Calu3 (cell line): ENCODE results near the gene HCN2. TPM values are rescaled to one million over a fixed set of nuclear protein-coding genes. Genes with fewer than 3 reads are reported as not detected.

ENCODE experiments used
- BruUV-seq: library from RNA; stranded (reverse); fragments of 400-500 nt; replicated peaks from 2 replicates; lab custom pipeline; 2021; lab: Mats Ljungman, UMichigan
- CTCF ChIA-PET: fragments of 300-600 bp; sonication (Branson Sonifier 250); formaldehyde crosslinking; loops from one replicate; lab custom pipeline; 2022; ENCODE audit warnings: antibody characterized with exemption; lab: Charles Lee
- DNase-seq: peaks from one replicate; pipeline ENCODE4 v3.0.0; 2022
- H3K27ac Mint-ChIP-seq: one replicate; pipeline ENCODE4 v1.8.0; 2022; ENCODE audit warnings: mixed read lengths; ENCODE audit not compliant: unreplicated experiment
- H3K27me3 Mint-ChIP-seq: one replicate; pipeline ENCODE4 v1.8.0; 2022; ENCODE audit warnings: mixed read lengths; ENCODE audit not compliant: unreplicated experiment
- H3K36me3 Mint-ChIP-seq: one replicate; pipeline ENCODE4 v1.8.0; 2022; ENCODE audit warnings: mild to moderate bottlenecking, moderate library complexity, mixed read lengths; ENCODE audit not compliant: insufficient read depth, unreplicated experiment
- H3K4me1 Mint-ChIP-seq: one replicate; pipeline ENCODE4 v1.8.0; 2022; ENCODE audit warnings: mild to moderate bottlenecking, low read depth, mixed read lengths; ENCODE audit not compliant: unreplicated experiment
- H3K4me3 Mint-ChIP-seq: one replicate; pipeline ENCODE4 v1.8.0; 2022; ENCODE audit warnings: mild to moderate bottlenecking, low read depth, moderate library complexity, mixed read lengths; ENCODE audit not compliant: unreplicated experiment
- H3K9me3 Mint-ChIP-seq: one replicate; pipeline ENCODE4 v1.8.0; 2022; ENCODE audit warnings: low read depth, mixed read lengths; ENCODE audit not compliant: unreplicated experiment
- CTCF ChIP-seq: fragments of 200-600 bp; IDR thresholded peaks from one replicate; pipeline ENCODE4 v1.8.0; 2022; ENCODE audit warnings: antibody characterized with exemption; ENCODE audit not compliant: unreplicated experiment
- intact Hi-C: fragments of 100-400 bp; cut with micrococcal nuclease; formaldehyde crosslinking; loops from one replicate; pipeline ENCODE4 v1.10.0; 2022; ENCODE audit not compliant: unreplicated experiment
- total RNA-seq: library from RNA; stranded (reverse); gene quantifications from 2 replicates; pipeline ENCODE4 v1.2.3, GENCODE V29; 2022

Gene HCN2
- total RNA-seq, 1 experiment from 2014 or later: 0.09 TPM

DNA sequence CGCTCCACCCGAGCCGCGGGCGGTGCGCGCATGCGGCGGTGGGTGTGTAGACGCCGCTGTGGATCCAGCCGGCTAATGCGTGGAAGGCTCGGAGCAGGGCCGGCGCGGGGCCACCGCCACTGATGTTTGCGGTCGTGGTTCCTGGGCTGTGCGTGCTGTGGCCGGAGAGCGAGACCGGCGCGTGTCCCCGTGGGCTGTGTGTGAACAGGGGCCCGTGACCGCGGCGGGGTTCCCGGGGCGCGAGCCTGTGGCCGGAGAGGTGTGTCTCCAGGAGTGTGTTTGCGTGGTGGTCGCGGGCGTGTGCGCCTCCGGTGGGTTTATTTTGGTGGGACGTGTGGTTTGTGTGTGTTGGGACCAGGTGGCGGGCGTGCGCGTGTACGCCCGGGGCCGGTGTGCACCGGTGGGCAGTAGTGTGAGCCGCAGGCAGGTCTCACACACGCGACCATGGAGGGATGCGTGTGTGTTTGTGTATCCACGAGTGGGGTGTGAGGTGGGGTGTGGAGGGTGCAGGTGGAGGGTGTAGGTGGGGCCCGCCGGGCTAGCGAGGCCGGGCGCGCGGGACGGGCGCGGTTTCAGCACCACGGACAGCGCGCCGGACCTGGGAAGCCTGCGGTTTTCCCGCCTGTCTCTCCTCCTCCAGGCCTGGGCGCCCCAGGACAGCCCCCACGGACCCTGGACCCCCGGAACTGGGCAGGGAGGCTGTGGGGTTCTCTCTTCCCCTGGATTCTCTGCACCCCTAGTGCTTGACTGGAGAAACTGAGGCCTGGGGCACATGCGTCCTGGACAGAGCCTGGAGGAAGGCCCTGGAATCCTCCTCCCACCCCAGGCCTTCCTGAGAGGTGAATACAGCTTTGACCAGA is 1.6 kb downstream of the HCN2 start:
- Mint-ChIP-seq H3K4me1 (no peaks in the 10 kb centered on the region), H3K27ac (no peak overlapping the region), H3K36me3 (peaks cover 8% of the 10 kb centered on the region), H3K27me3 (peaks cover 56% of the 10 kb centered on the region), H3K4me3 (no peak overlapping the region), H3K9me3 (no peaks in the 10 kb centered on the region)
- no peak for TF ChIP-seq CTCF
- BruUV-seq: no TSS peak
- CTCF ChIA-PET: no interaction called here
- intact Hi-C loops: no loop called here
- DNase-seq: peak; percentile 37

DNA sequence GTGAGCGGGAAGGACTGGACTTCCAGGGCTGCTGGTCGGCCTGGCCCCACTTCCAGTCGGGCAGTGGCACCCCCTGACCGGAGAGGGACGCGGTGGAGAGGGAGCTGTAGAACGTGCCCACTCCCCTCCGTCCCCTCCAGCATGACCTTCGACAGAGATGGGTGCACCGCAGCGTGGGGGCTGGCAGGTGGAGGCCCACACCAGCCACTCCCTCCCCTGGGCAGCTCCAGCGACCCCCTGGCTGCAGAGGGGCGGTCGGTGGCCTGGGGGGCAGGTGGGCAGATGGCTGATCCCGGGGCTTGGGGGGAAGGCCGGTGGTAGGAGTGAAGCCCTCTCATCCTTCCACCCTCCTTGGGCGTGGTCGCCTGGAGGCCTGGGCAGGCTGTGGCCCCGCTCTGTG is 2.4 kb downstream of the HCN2 start:
- Mint-ChIP-seq H3K36me3 (peaks cover 8% of the 10 kb centered on the region), H3K4me3 (no peak overlapping the region), H3K27ac (no peak overlapping the region), H3K9me3 (no peaks in the 10 kb centered on the region), H3K4me1 (no peaks in the 10 kb centered on the region), H3K27me3 (peaks cover 60% of the 10 kb centered on the region)
- DNase-seq: no peak
- CTCF ChIA-PET: no interaction called here
- BruUV-seq: no TSS peak
- intact Hi-C loops: no loop called here
- no peak for TF ChIP-seq CTCF

DNA sequence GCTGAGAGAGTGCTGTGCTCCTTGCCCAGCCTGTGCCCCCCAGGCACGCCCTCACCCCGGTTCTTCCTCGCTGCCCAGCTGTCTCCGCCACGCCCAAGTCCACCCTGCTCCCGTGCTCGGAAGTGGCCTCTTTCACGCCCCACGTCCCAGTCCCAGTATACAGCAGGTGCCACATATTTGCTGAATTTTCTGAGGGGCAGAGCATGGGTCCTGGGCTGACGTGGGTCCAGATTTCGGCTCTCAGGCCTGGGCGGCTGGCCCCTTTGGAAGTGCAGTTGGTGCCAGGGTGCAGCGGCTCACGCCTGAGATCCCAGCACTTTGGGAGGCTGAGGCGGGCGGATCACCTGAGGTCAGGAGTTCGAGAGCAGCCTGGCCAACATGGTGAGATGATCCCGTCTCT is 3.4 kb downstream of the HCN2 start:
- intact Hi-C loops: no loop called here
- CTCF ChIA-PET: no interaction called here
- no TSS peak for BruUV-seq

GRCh38 chr19:593505-593904 is 3.8 kb downstream of the HCN2 start:
- CTCF ChIA-PET: no interaction called here
- intact Hi-C loops: no loop called here
- DNase-seq: no peak
- no TSS peak for BruUV-seq
- H3K4me3 Mint-ChIP-seq: no peak overlapping the region
- H3K9me3 Mint-ChIP-seq: no peaks in the 10 kb centered on the region
- no peak for TF ChIP-seq CTCF
- H3K27ac Mint-ChIP-seq: no peak overlapping the region
- no peaks in the 10 kb centered on the region for H3K4me1 Mint-ChIP-seq
- peaks cover 8% of the 10 kb centered on the region for H3K36me3 Mint-ChIP-seq
- peaks cover 60% of the 10 kb centered on the region for H3K27me3 Mint-ChIP-seq

More for the DNA sequence above, 3.4 kb downstream of the HCN2 start:
- peaks cover 8% of the 10 kb centered on the region for H3K36me3 Mint-ChIP-seq
- no peak for TF ChIP-seq CTCF
- H3K4me1 Mint-ChIP-seq: no peaks in the 10 kb centered on the region
- peaks cover 60% of the 10 kb centered on the region for H3K27me3 Mint-ChIP-seq
- H3K9me3 Mint-ChIP-seq: no peaks in the 10 kb centered on the region
- H3K27ac Mint-ChIP-seq: no peak overlapping the region
- DNase-seq: no peak
- no peak overlapping the region for H3K4me3 Mint-ChIP-seq
